ENCODE results near the gene PLD4. TPM values are rescaled to one million over a fixed set of nuclear protein-coding genes. Genes with fewer than 3 reads are reported as not detected.
"Not testable (repeated sequence)": the region's sequence is repeated elsewhere in the genome, so short reads cannot be mapped to it uniquely, and the experiment has no call there.

The PLD4 gene
- total and polyA plus RNA-seq, 2 of the 8 experiments (the other 6 are each of a cell fraction or from before 2014, with no cell fraction given) = 0.05 TPM; not detected in 1

DNA sequence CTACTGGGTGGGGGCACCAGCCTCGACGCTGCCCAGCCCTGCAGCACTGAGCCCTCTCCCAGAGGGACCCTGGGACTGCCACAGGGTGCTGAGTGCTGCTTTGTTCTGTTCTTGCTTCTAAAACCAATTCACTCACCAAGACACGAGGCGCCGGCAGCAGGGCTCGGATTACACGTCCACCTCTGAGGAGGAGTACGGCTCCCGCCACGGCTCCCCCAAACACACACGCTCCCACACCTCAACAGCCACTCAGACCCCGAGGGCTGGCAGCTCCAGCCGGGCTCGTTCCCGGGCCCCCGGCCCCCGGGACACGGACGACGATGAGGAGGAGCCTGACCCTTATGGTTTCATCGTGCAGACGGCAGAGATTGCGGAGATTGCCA is 35.3 kb upstream of the PLD4 start:
- FAIRE-seq = no peak
- Histone ChIP-seq H4K91ac (replicated peaks; ENCODE audit: insufficient read length, low read length) (no peak overlapping the region), H3K4me3 (ENCODE audit: extremely low read depth in 1 of 4, insufficient read depth in 2 of 4, low read depth in 3 of 4, low read length in 4 of 4) (no peak overlapping the region), H2BK12ac (ENCODE audit: low read depth, low read length) (no peak overlapping the region), H2BK20ac (ENCODE audit: low read length) (no peak overlapping the region), H2BK5ac (ENCODE audit: low read depth, low read length) (no peak overlapping the region), H2AFZ (ENCODE audit: low read length) (no peak overlapping the region), H3K56ac (replicated peaks; ENCODE audit: insufficient read length, low read depth, low read length) (no peak overlapping the region), H2AK5ac (ENCODE audit: low read depth, low read length) (no peak overlapping the region), H3K4me2 (ENCODE audit: insufficient read depth in 1 of 2, low read depth in 2 of 2, low read length in 2 of 2) (no peak overlapping the region), H3K4me1 (replicated peaks in 1 of 4; ENCODE audit: control insufficient read depth in 3 of 4, insufficient read depth in 4 of 4, low read length in 3 of 4) (peaks cover 0 to 3% (median 0%) of the 10 kb centered on the region in 4 experiments; a peak in 2 of 7 replicates), H3K14ac (ENCODE audit: insufficient read length) (no peak overlapping the region), H3K4ac (replicated peaks; ENCODE audit: insufficient read length, low read depth, low read length) (no peak overlapping the region), H3K79me2 (ENCODE audit: control insufficient read depth in 1 of 2, insufficient read depth in 2 of 2, low read length in 2 of 2) (no peaks in the 10 kb centered on the region), H3K18ac (ENCODE audit: extremely low read depth, low read length) (no peak overlapping the region), H3K9ac (replicated peaks in 1 of 4; ENCODE audit: extremely low read depth in 1 of 4, low read depth in 3 of 4, low read length in 3 of 4) (no peak overlapping the region), H4K8ac (ENCODE audit: extremely low read depth, insufficient read depth, low read length) (peak overlapping the region; percentile 25), H3K9me3 (ENCODE audit: insufficient read depth in 2 of 2, low read depth in 1 of 2, low read length in 1 of 2) (no peaks in the 10 kb centered on the region), H2BK120ac (replicated peaks; ENCODE audit: low read depth, low read length) (no peak overlapping the region), H3K36me3 (ENCODE audit: control insufficient read depth in 2 of 4, insufficient read depth in 4 of 4, low read length in 3 of 4) (peaks cover 0 to 26% (median 3%) of the 10 kb centered on the region in 4 experiments; a peak in 4 of 8 replicates), H3K23me2 (ENCODE audit: low read depth, low read length) (peaks cover 12% of the 10 kb centered on the region; the same call in 1 of the 2 replicates), H3K23ac (ENCODE audit: insufficient read length) (no peak overlapping the region), H2BK15ac (ENCODE audit: low read length) (no peak overlapping the region), H4K20me1 (replicated peaks in 1 of 2; ENCODE audit: control insufficient read depth in 1 of 2, insufficient read depth in 2 of 2, low read length in 2 of 2) (peaks cover 3 to 4% of the 10 kb centered on the region in 2 experiments), H3K79me1 (ENCODE audit: low read depth, low read length) (no peaks in the 10 kb centered on the region), H3K27ac (ENCODE audit: low read depth, low read length) (no peak overlapping the region), H3K27me3 (replicated peaks in 1 of 4; ENCODE audit: control insufficient read depth in 3 of 4, extremely low read depth in 1 of 4, insufficient read depth in 3 of 4, low read length in 3 of 4) (no peaks in the 10 kb centered on the region), H4K5ac (ENCODE audit: insufficient read length, low read depth, low read length) (no peak overlapping the region)
- ChIA-PET POLR2A (ENCODE audit: partially characterized antibody) (interaction anchor here (1.5 kb wide), 1 partner anchor 11 kb away, joined by 4 read pairs; no protein-coding TSS in a partner anchor), CTCF (ENCODE audit: partially characterized antibody) (interaction anchor here (0.9 to 1.2 kb wide), 2 partner anchors 119 to 157 kb away, joined by 3 read pairs; no protein-coding TSS in a partner anchor)
- 92% methylated on average over 23 of the region's 23 CpGs; no CpG with 5 or more reads in 1 of the 2 experiments for WGBS, 2 experiments (ENCODE audit: extremely low coverage in 1 of 2, insufficient coverage in 1 of 2, insufficient read length in 1 of 2, insufficient replicate concordance in 2 of 2, low coverage in 1 of 2, low lambda C conversion rate in 2 of 2, missing lambda C conversion rate in 1 of 2)
- TF ChIP-seq KDM5A (IDR thresholded peaks at IDR 0.05; ENCODE audit: low read length) = no peak
- DNase-seq (ENCODE audit: low read depth in 1 of 2, low spot score in 2 of 2) = no peak

DNA sequence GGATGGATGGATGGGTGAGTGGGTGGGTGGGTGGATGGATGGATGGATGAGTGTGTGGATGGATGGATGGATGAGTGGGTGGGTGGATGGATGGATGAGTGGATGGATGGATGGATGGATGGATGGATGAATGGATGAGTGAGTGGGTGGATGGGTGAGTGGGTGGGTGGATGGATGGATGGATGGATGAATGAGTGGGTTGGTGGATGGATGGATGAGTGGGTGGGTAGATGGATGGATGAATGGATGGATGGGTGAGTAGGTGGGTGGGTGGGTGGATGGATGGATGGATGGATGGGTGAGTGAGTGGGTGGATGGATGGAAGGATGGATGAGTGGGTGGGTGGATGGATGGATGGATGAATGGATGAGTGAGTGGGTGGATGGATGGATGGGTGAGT is 34.4 kb upstream of the PLD4 start:
- FAIRE-seq; H3K23ac ChIP-seq (ENCODE audit: insufficient read length); H3K18ac ChIP-seq (ENCODE audit: extremely low read depth, low read length); CTCF ChIA-PET (ENCODE audit: partially characterized antibody); H3K27ac ChIP-seq (ENCODE audit: low read depth, low read length); H3K14ac ChIP-seq (ENCODE audit: insufficient read length); H2BK120ac ChIP-seq (replicated peaks; ENCODE audit: low read depth, low read length); H4K5ac ChIP-seq (ENCODE audit: insufficient read length, low read depth, low read length); H2BK20ac ChIP-seq (ENCODE audit: low read length); H3K4me1 ChIP-seq (replicated peaks in 1 of 4; ENCODE audit: control insufficient read depth in 3 of 4, insufficient read depth in 4 of 4, low read length in 3 of 4); H4K91ac ChIP-seq (replicated peaks; ENCODE audit: insufficient read length, low read length); H3K56ac ChIP-seq (replicated peaks; ENCODE audit: insufficient read length, low read depth, low read length); H3K4ac ChIP-seq (replicated peaks; ENCODE audit: insufficient read length, low read depth, low read length); H3K79me1 ChIP-seq (ENCODE audit: low read depth, low read length); H2BK12ac ChIP-seq (ENCODE audit: low read depth, low read length); H3K4me2 ChIP-seq (ENCODE audit: insufficient read depth in 1 of 2, low read depth in 2 of 2, low read length in 2 of 2); H2AFZ ChIP-seq (ENCODE audit: low read length); H4K20me1 ChIP-seq (replicated peaks in 1 of 2; ENCODE audit: control insufficient read depth in 1 of 2, insufficient read depth in 2 of 2, low read length in 2 of 2); H3K9me3 ChIP-seq (ENCODE audit: insufficient read depth in 2 of 2, low read depth in 1 of 2, low read length in 1 of 2); H2BK15ac ChIP-seq (ENCODE audit: low read length); H3K4me3 ChIP-seq (ENCODE audit: extremely low read depth in 1 of 4, insufficient read depth in 2 of 4, low read depth in 3 of 4, low read length in 4 of 4); H3K9ac ChIP-seq (replicated peaks in 1 of 4; ENCODE audit: extremely low read depth in 1 of 4, low read depth in 3 of 4, low read length in 3 of 4); H3K27me3 ChIP-seq (replicated peaks in 1 of 4; ENCODE audit: control insufficient read depth in 3 of 4, extremely low read depth in 1 of 4, insufficient read depth in 3 of 4, low read length in 3 of 4); POLR2A ChIA-PET (ENCODE audit: partially characterized antibody); H3K79me2 ChIP-seq (ENCODE audit: control insufficient read depth in 1 of 2, insufficient read depth in 2 of 2, low read length in 2 of 2); H4K8ac ChIP-seq (ENCODE audit: extremely low read depth, insufficient read depth, low read length); DNase-seq (ENCODE audit: low read depth in 1 of 2, low spot score in 2 of 2); H2AK5ac ChIP-seq (ENCODE audit: low read depth, low read length); H2BK5ac ChIP-seq (ENCODE audit: low read depth, low read length): not testable (repeated sequence)
- Histone ChIP-seq H3K23me2 (ENCODE audit: low read depth, low read length) (peaks cover 12% of the 10 kb centered on the region; the same call in 1 of the 2 replicates), H3K36me3 (ENCODE audit: control insufficient read depth in 2 of 4, insufficient read depth in 4 of 4, low read length in 3 of 4) (peaks cover 0 to 26% (median 3%) of the 10 kb centered on the region in 4 experiments; a peak in 4 of 8 replicates)

Measured in H1 (cell line).